Measurements from ENCODE around the gene SORBS1.

Gene SORBS1

DNA sequence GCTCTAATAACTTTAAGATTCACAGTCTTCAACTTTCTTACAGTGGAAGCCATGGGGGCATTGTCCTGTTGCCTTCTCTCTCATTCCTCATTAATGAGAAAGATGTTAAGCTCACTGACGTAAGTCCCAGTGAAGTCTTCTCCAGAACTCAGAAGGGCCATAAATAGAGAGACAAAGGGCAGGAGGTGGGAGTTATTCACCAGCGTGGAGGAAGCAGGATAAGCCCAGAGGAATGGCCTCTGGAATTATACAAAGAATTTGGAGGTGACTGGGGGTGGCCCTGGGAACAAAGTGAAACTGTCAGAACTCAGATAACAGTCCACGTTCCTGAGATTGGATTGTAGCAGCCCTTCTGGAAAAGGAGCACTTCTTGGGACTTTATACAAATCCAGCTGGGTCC, 52.4 kb downstream of the SORBS1 start:
- no peaks in the 10 kb centered on the region for H3K36me3 ChIP-seq
- H3K4me1 ChIP-seq = peaks cover 3 to 100% (median 89%) of the 10 kb centered on the region in 4 donors
- intact Hi-C loops (cut with DNase I; ENCODE audit: low total_unique reads) = no loop called here
- H3K27me3 ChIP-seq = no peaks in the 10 kb centered on the region
- peak overlapping the region; percentile 82 to 89 for H3K27ac ChIP-seq
- TF ChIP-seq, protein P1, sequence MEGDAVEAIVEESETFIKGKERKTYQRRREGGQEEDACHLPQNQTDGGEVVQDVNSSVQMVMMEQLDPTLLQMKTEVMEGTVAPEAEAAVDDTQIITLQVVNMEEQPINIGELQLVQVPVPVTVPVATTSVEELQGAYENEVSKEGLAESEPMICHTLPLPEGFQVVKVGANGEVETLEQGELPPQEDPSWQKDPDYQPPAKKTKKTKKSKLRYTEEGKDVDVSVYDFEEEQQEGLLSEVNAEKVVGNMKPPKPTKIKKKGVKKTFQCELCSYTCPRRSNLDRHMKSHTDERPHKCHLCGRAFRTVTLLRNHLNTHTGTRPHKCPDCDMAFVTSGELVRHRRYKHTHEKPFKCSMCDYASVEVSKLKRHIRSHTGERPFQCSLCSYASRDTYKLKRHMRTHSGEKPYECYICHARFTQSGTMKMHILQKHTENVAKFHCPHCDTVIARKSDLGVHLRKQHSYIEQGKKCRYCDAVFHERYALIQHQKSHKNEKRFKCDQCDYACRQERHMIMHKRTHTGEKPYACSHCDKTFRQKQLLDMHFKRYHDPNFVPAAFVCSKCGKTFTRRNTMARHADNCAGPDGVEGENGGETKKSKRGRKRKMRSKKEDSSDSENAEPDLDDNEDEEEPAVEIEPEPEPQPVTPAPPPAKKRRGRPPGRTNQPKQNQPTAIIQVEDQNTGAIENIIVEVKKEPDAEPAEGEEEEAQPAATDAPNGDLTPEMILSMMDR (IDR thresholded peaks at IDR 0.05) = no peak
- DNase-seq = no peak
- no peaks in the 10 kb centered on the region for H3K9me3 ChIP-seq
- H3K4me3 ChIP-seq = no peak overlapping the region

DNA sequence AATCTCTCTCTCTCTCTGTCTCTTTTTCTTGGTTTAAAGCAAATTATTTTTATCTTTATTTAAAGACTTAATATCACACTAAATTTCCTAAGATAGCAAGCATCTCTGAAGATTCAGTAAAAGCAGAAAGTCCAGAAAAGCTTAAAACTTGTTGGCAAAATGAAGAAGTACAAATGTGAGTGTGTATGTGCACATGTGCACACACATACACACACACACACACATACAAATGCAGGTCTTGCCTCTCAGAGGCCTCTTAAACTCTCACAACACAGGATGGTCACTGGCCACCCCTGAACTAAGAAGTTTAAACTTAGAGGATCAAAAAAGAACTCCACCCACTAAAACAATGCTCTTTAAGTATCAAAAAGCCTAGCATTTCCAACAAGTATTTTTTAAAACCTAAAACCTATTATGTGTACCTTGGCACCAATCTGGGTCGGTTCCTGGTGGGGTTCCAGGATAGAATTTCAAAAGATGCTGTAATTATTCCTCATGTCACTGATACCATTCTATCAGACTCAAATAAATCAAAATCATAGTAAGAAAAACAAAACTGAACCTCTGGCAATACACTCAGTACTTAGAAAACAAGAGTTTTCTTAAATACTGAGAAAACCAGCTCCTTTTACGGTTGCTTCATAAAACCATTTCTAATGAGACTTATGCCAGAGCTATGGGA, 55.0 kb downstream of the SORBS1 start:
- peaks cover 3 to 100% (median 87%) of the 10 kb centered on the region in 4 donors for H3K4me1 ChIP-seq
- TF ChIP-seq, protein P1 (IDR thresholded peaks at IDR 0.05) = no peak
- H3K27me3 ChIP-seq = no peaks in the 10 kb centered on the region
- no peak overlapping the region for H3K4me3 ChIP-seq
- intact Hi-C loops (cut with DNase I; ENCODE audit: low total_unique reads) = no loop called here
- DNase-seq = peak in 1 of 2 donors; percentile 66
- peak overlapping the region; percentile 82 to 89 for H3K27ac ChIP-seq
- H3K36me3 ChIP-seq = peaks cover 0 to 5% (median 0%) of the 10 kb centered on the region in 3 donors
- H3K9me3 ChIP-seq = no peaks in the 10 kb centered on the region

DNA sequence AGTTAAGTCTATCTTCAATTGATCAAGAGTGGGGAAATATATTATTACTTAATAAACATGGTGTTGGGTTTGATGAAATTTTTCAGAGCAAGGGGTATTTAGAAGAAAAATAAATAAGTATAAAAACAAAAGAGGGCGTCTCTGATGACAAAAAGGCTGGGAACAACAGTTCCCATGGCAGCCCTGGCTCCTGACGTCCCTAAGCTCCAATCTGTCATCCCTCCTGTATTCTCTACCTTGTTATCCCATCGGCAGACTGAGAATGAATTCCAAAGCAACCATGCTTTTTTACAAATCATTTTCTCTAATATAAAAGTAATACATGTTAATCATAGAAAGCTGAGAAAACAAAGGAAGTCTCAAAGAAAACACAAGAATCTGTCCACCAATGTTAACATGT, 55.5 kb downstream of the SORBS1 start:
- Histone ChIP-seq H3K36me3 (peaks cover 0 to 7% (median 0%) of the 10 kb centered on the region in 3 donors), H3K4me3 (peak overlapping the region in 1 of 2 donors; percentile 12), H3K27me3 (no peaks in the 10 kb centered on the region), H3K9me3 (no peaks in the 10 kb centered on the region), H3K4me1 (peaks cover 3 to 100% (median 86%) of the 10 kb centered on the region in 4 donors), H3K27ac (peak overlapping the region; percentile 82 to 89)
- intact Hi-C loops (cut with DNase I; ENCODE audit: low total_unique reads) = no loop called here
- no peak for DNase-seq
- TF ChIP-seq, protein P1 (IDR thresholded peaks at IDR 0.05) = no peak

DNA sequence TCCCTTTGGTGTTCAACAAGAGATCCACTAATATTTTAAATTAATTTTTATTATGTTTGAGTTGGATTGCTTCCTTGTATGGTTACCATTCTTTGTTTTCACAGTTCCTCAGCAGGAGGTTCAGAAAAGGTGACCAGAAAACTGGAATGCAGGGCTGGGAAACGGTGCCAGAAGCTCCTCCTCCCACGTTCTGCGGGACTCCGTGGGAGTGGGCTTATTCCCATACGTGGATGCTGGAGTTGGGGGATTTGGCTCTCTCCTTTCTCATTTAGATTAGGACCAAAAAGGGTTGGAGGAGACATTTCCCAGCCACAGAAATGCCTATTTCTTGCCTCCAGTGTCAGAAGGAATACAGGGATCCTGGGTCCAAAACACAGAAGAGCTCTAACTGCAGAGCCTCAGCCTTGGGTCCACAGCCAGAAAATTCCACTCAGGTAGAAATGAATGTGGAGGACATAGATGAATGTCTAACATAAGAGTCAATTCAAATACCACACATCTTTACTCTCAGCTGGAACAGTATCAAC, 56.0 kb downstream of the SORBS1 start:
- H3K9me3 ChIP-seq = no peaks in the 10 kb centered on the region
- peak overlapping the region; percentile 82 to 89 for H3K27ac ChIP-seq
- DNase-seq = peak in 1 of 2 donors; percentile 15
- no peaks in the 10 kb centered on the region for H3K27me3 ChIP-seq
- H3K4me1 ChIP-seq = peaks cover 3 to 100% (median 85%) of the 10 kb centered on the region in 4 donors
- H3K4me3 ChIP-seq = peak overlapping the region in 1 of 2 donors; percentile 12
- intact Hi-C loops (cut with DNase I; ENCODE audit: low total_unique reads) = no loop called here
- peaks cover 0 to 7% (median 0%) of the 10 kb centered on the region in 3 donors for H3K36me3 ChIP-seq
- TF ChIP-seq, protein P1 (IDR thresholded peaks at IDR 0.05) = no peak

DNA sequence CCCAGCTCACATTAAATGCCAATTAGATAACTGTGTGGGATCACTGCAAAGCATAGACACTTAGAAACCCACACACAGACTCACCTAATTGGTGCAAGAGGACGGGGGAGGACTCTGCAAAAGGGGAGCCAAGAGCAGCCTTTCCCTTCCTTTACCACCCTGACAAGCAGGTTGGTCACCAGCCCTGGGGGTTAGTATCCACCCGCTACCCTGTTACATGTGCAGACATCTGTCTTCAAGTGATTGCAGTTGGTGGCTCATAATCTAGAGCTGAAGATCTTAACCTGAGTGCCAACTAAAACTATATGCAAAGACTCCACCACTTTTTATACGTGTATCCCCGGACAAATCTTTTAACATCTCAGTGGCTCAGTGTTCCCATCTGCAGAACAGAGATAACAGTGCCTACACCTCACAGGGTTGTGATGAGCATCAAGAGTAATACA, 56.9 kb downstream of the SORBS1 start:
- peak overlapping the region; percentile 82 to 89 for H3K27ac ChIP-seq
- intact Hi-C loops (cut with DNase I; ENCODE audit: low total_unique reads) = no loop called here
- H3K9me3 ChIP-seq = no peaks in the 10 kb centered on the region
- TF ChIP-seq, protein P1 (IDR thresholded peaks at IDR 0.05) = no peak
- H3K36me3 ChIP-seq = peaks cover 0 to 7% (median 0%) of the 10 kb centered on the region in 3 donors
- no peaks in the 10 kb centered on the region for H3K27me3 ChIP-seq
- no peak for DNase-seq
- H3K4me3 ChIP-seq = no peak overlapping the region
- peaks cover 3 to 100% (median 86%) of the 10 kb centered on the region in 4 donors for H3K4me1 ChIP-seq
